Esophagus (tissue), 2 donors: ENCODE results near the gene GPR137B. TPM values are rescaled to one million over a fixed set of nuclear protein-coding genes. Genes with fewer than 3 reads are reported as not detected.

ENCODE experiments used
- H3K27ac ChIP-seq, 2 donors: one replicate each; pipeline ENCODE4 v1.5.1; 2013; ENCODE audit warnings: low read depth in 2 of 2, mild to moderate bottlenecking in 2 of 2, inconsistent platforms in 1 of 2, low read length in 1 of 2, moderate library complexity in 1 of 2
- H3K27me3 ChIP-seq, 2 donors: one replicate each; pipeline ENCODE4 v1.6.1; 2013; ENCODE audit warnings: low read length in 2 of 2, control low read depth in 1 of 2, mild to moderate bottlenecking in 1 of 2; ENCODE audit not compliant: insufficient read depth in 2 of 2, control insufficient read depth in 1 of 2
- H3K36me3 ChIP-seq, 2 donors: one replicate each; pipeline ENCODE4 v1.6.1; 2013; ENCODE audit warnings: low read length in 1 of 2; ENCODE audit not compliant: control insufficient read depth in 2 of 2, insufficient read depth in 2 of 2
- H3K4me1 ChIP-seq, 2 donors: one replicate each; pipeline ENCODE4 v1.6.1; 2013; ENCODE audit warnings: low read length in 1 of 2; ENCODE audit not compliant: control insufficient read depth in 2 of 2, insufficient read depth in 2 of 2
- H3K4me3 ChIP-seq, 2 donors: one replicate each; pipeline ENCODE4 v1.5.1; 2013; ENCODE audit warnings: low read length in 2 of 2, mild to moderate bottlenecking in 2 of 2, low read depth in 1 of 2, moderate library complexity in 1 of 2
- H3K9me3 ChIP-seq, 2 donors: one replicate each; pipeline ENCODE4 v1.6.1; 2013; ENCODE audit warnings: mild to moderate bottlenecking in 2 of 2, low read depth in 1 of 2, low read length in 1 of 2, moderate library complexity in 1 of 2; ENCODE audit not compliant: control insufficient read depth in 2 of 2, insufficient read depth in 1 of 2
- WGBS, 2 donors: extraction: QIAGEN DNeasy Blood & Tissue Kit; methylation state at CpG; one replicate each; pipeline ENCODE4 v1.1.7; 2013; 5-methylcytosine and 5-hydroxymethylcytosine counted together
- polyA plus RNA-seq, 2 donors: library from polyadenylated mRNA; stranded (reverse); fragments of 200-250 nt; gene quantifications; one replicate each; pipeline ENCODE4 v1.2.3, GENCODE V29; 2013
- donor health status: healthy with polysubstance abuse.
- donor health status: Bipolar disorder and iron deficiency.

Gene GPR137B
- polyA plus RNA-seq, 2 donors, result 2.1 to 2.8 TPM

DNA sequence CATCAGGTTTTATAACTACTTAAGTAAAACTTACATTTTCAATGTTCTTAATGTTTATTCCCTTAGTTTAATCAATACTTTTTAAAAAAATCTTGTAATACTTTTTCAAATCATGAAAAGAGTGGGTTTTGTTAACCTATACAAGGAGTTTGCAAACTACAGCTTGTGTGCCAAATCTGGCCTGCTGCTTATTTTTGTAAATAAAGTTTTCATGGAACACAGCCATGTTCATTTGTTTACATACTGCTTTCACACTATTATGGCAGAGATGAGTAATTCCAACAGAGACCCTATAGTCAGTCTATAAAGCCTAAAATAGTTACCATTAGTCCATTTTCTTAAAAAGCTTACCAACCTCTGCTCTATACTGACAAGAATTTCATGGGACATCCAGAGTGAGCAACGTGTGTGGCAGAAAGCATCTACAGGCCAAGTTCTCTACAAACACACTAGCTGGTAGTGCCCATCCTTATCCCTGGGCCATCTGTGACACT is 96.8 kb downstream of the GPR137B start:
- 72 to 74% methylated on average over 1 of the region's 1 CpG for WGBS, 2 donors
- H3K4me3 ChIP-seq, result no peak overlapping the region
- no peaks in the 10 kb centered on the region for H3K4me1 ChIP-seq
- H3K36me3 ChIP-seq, result peaks cover 0 to 2% of the 10 kb centered on the region in 2 donors
- no peaks in the 10 kb centered on the region for H3K9me3 ChIP-seq
- no peaks in the 10 kb centered on the region for H3K27me3 ChIP-seq
- no peak overlapping the region for H3K27ac ChIP-seq

DNA sequence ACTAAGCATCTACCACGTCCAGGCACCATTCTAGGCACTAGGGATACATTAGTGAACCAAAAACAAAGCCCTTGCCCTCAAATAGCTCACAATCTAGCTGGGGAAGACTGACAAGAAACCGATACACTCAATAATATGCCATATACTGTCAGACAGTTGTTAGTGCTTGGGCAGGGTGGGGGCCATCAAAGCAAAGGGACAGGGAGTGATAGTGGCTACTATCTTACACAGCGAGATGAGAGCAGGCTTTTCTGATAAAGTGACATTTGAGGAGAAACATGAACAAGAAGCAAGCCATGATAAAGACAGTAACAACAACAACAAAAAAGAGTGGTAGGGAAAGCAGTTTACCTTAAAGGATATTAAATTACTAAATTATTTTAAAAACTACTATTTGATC is 98.3 kb downstream of the GPR137B start:
- Histone ChIP-seq H3K9me3 (no peaks in the 10 kb centered on the region), H3K27me3 (no peaks in the 10 kb centered on the region), H3K27ac (no peak overlapping the region), H3K36me3 (no peaks in the 10 kb centered on the region), H3K4me3 (no peak overlapping the region), H3K4me1 (no peaks in the 10 kb centered on the region)
- WGBS, 2 donors, result 91 to 94% methylated on average over 3 of the region's 3 CpGs

DNA sequence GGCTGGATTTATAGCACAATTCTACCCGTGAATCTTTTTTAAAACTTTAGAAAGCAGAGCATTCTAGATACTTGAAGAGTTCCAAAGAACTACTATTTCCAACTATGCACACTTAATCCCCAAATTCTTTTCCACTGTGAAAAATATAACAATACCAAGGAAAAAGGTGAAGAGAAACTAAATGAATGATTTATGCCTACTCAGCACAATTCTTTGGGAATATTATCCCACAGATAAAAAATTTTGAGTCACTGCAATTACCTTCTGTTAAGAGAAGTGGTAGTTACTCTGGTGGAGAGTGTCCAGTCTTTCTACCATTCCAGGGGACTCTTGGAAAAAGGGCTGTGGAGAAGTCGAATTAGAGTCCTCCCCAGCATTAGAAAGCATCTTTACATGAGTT is 100.2 kb downstream of the GPR137B start:
- no peaks in the 10 kb centered on the region for H3K27me3 ChIP-seq
- no peak overlapping the region for H3K4me3 ChIP-seq
- WGBS, 2 donors, result 90 to 94% methylated on average over 2 of the region's 2 CpGs
- H3K36me3 ChIP-seq, result no peaks in the 10 kb centered on the region
- no peaks in the 10 kb centered on the region for H3K4me1 ChIP-seq
- no peaks in the 10 kb centered on the region for H3K9me3 ChIP-seq
- H3K27ac ChIP-seq, result no peak overlapping the region

DNA sequence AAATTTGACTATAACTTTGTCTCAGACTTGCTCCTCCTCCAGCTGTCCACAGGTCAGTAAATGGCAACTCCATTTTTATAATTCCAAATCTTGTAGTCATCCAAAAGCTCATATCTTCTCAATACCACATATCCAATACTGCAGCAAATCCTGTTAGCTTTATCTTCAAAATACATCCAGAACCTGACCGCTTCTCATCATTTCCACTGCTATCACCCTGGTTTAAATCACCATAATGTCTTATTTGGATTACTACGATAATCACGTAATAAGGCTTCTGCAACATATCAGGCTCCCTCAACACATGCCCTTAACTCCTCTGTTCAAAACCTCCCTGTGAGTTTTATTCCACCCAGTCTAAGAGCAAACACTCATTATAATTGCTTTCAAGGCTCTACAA is 104.9 kb downstream of the GPR137B start:
- no peak overlapping the region for H3K27ac ChIP-seq
- H3K4me3 ChIP-seq, result no peak overlapping the region
- H3K36me3 ChIP-seq, result no peaks in the 10 kb centered on the region
- H3K9me3 ChIP-seq, result no peaks in the 10 kb centered on the region
- no peaks in the 10 kb centered on the region for H3K27me3 ChIP-seq
- WGBS, 2 donors, result 98% methylated on average over 3 of the region's 3 CpGs
- no peaks in the 10 kb centered on the region for H3K4me1 ChIP-seq

DNA sequence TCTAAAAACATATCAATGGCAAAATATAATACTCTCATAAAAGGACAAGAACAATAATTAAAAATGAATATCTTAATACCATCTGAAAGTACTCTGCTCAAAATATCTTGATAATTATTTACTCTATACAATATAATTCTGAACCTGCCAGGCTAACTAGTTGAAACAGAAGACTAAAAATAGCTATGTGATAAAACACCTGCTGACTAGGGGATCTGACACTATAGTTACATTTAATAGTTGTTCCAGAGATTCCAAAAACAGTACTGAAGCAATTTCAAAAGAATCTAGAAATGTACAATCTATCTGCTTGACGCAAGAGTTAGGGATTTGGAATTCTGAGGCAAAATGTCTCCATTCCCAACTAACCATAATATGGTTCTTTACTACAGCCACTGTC is 109.2 kb downstream of the GPR137B start:
- WGBS, 2 donors, result 97 to 100% methylated on average over 1 of the region's 1 CpG
- no peaks in the 10 kb centered on the region for H3K4me1 ChIP-seq
- H3K9me3 ChIP-seq, result no peaks in the 10 kb centered on the region
- H3K36me3 ChIP-seq, result no peaks in the 10 kb centered on the region
- H3K4me3 ChIP-seq, result no peak overlapping the region
- H3K27me3 ChIP-seq, result no peaks in the 10 kb centered on the region
- no peak overlapping the region for H3K27ac ChIP-seq

DNA sequence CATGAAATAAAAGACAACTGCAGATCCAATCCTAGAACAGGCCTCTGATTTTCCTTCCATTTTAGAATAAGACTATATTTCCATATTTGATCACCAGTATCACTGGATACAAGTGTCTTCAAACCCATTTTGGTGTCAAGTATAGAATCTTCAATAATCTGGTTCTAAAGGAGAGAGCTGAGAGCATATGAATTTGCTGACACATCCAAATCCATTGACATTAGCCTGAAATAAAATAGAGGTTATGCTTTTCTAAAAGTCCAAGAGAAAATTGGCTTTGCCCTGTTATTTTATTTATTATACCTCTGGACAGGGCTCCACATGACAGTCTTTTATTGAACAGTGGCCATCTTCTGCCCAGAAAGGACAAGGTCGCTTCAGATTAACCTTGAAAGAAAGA is 110.8 kb downstream of the GPR137B start:
- Histone ChIP-seq H3K27ac (no peak overlapping the region), H3K36me3 (no peaks in the 10 kb centered on the region), H3K4me3 (no peak overlapping the region), H3K4me1 (no peaks in the 10 kb centered on the region), H3K27me3 (no peaks in the 10 kb centered on the region), H3K9me3 (no peaks in the 10 kb centered on the region)
- 88 to 99% methylated on average over 1 of the region's 1 CpG for WGBS, 2 donors

DNA sequence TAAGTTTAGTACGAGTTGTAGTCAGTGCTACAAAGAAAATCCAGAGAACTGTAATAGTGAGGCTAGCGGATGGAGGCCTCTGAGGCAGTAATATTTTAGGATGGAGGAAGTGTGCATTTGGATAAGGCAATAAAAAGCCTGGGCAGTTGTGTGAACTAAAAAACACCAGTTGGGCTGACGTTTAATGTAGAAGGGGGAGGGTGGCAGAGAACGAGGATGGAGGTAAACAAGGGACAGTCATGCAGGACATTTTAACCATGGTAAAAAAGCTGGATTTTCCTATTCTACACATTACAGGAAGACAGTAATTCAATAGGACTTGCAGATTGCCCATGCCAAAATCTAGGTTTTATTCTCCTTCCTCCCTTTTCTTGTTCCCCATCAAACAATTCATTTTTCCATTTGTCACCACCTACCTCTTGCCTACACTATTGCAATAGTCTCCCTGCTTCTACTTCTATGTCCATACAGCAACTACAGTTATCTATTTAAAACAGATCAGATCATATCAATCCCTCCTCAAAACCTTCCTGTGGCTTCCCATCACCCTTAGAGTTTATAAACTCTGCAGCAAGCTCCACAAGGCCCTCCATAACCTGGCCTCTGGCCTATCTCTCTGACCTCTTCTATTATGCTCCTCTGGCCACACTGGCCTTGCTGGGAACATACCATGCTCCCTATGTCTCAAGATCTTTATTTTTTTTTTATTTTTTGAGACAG is 111.7 kb downstream of the GPR137B start:
- no peak overlapping the region for H3K4me3 ChIP-seq
- 73 to 86% methylated on average over 4 of the region's 4 CpGs for WGBS, 2 donors
- no peaks in the 10 kb centered on the region for H3K36me3 ChIP-seq
- H3K27ac ChIP-seq, result no peak overlapping the region
- H3K4me1 ChIP-seq, result no peaks in the 10 kb centered on the region
- no peaks in the 10 kb centered on the region for H3K9me3 ChIP-seq
- H3K27me3 ChIP-seq, result no peaks in the 10 kb centered on the region

DNA sequence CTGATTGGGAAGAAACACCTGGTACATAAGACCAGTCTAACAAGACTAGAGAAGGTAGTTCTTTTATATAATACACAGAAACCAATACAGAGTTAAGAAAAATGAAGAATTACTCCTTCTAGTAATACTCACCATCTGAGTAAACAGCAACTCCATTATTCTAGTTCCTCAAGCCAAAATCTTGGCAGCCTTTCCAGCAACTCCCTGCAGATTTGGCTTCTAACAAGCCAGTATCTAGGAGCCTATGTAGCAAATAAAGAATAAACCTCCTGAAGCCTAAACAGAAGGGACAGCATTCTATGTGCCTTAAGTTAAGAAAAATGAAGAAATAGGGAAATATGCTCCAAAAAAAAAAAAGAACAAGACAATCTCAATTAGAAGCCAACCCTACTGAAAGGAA is 114.9 kb downstream of the GPR137B start:
- Histone ChIP-seq H3K4me3 (no peak overlapping the region), H3K36me3 (no peaks in the 10 kb centered on the region), H3K9me3 (no peaks in the 10 kb centered on the region), H3K4me1 (no peaks in the 10 kb centered on the region), H3K27me3 (no peaks in the 10 kb centered on the region), H3K27ac (no peak overlapping the region)

DNA sequence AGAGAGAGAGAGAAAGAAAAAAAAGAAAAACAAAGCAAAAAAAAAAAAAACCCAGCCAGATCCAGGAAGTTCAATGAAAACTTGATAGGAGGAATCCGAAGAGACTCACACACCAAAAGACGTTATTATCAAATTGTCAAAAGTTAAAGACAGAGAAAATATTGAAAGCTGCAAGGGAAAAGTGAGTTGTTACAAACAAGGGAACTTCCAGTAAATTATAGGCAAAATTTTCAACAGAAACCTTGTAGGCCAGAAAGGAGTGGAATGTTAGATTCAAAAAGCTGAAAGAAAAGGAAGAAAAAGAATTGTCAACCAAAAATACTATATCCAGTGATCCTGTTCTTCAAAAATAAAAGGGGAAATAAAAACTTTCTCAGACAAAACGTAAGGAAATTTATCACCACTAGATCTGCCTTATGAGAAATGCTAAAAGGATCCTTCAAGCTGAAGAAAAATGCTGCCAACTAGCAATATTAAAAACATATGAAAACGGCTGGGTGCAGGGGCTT is 115.8 kb downstream of the GPR137B start:
- Histone ChIP-seq H3K9me3 (no peaks in the 10 kb centered on the region), H3K4me3 (no peak overlapping the region), H3K4me1 (no peaks in the 10 kb centered on the region), H3K27ac (no peak overlapping the region), H3K27me3 (no peaks in the 10 kb centered on the region), H3K36me3 (no peaks in the 10 kb centered on the region)
- WGBS, 2 donors, result 85 to 96% methylated on average over 4 of the region's 4 CpGs
